EH (cell line): ENCODE results near the gene IL21R.

ENCODE experiments used
- DNase-seq: peaks from one replicate; pipeline ENCODE4 v3.0.0-alpha.2; 2015; ENCODE audit warnings: low read depth

IL21R gene

GRCh38 chr16:27401768-27402568, at the start of gene IL21R:
Gene IL21R (plus strand): TSS chr16:27402174. CDS start chr16:27430072, 27,898 bp downstream.
- DNase-seq, result peak; percentile 81

GRCh38 chr16:27353853-27354252, 48.1 kb upstream of the IL21R start:
- no peak for DNase-seq

GRCh38 chr16:27355610-27356009, 46.4 kb upstream of the IL21R start:
- peak; percentile 40 for DNase-seq

GRCh38 chr16:27356794-27357193, 45.2 kb upstream of the IL21R start:
- no peak for DNase-seq

- peak; percentile 18 for DNase-seq
Observed at GRCh38 chr16:27359051-27359450, 42.9 kb upstream of the IL21R start.

GRCh38 chr16:27359615-27360014, 42.4 kb upstream of the IL21R start:
- DNase-seq, result no peak

- no peak for DNase-seq
Observed at GRCh38 chr16:27361987-27362386, 40.0 kb upstream of the IL21R start.

GRCh38 chr16:27362570-27363245, 39.3 kb upstream of the IL21R start:
- DNase-seq, result no peak

GRCh38 chr16:27363246-27363632, 38.7 kb upstream of the IL21R start:
- DNase-seq, result no peak

GRCh38 chr16:27363797-27364196, 38.2 kb upstream of the IL21R start:
- peak; percentile 5 for DNase-seq

GRCh38 chr16:27364493-27365141, 37.4 kb upstream of the IL21R start:
- no peak for DNase-seq

- DNase-seq, result peak; percentile 69
Observed at GRCh38 chr16:27365142-27366089, 36.6 kb upstream of the IL21R start.

- DNase-seq, result peak; percentile 6
Observed at GRCh38 chr16:27366687-27367460, 35.1 kb upstream of the IL21R start.

GRCh38 chr16:27367461-27368357, 34.3 kb upstream of the IL21R start:
- peak; percentile 76 for DNase-seq

GRCh38 chr16:27368358-27368722, 33.6 kb upstream of the IL21R start:
- no peak for DNase-seq

GRCh38 chr16:27369806-27370205, 32.2 kb upstream of the IL21R start:
- DNase-seq, result peak; percentile 27

- no peak for DNase-seq
Observed at GRCh38 chr16:27370318-27370717, 31.7 kb upstream of the IL21R start.

GRCh38 chr16:27373312-27373711, 28.7 kb upstream of the IL21R start:
- no peak for DNase-seq

- no peak for DNase-seq
Observed at GRCh38 chr16:27374221-27374803, 27.7 kb upstream of the IL21R start.
